Thyroid gland (tissue), 4 donors: ENCODE measurements around the gene SYNC. TPM values are rescaled to one million over a fixed set of nuclear protein-coding genes. Genes with fewer than 3 reads are reported as not detected.

Experiments
- DNase-seq, 2 donors: peaks; one replicate each; pipeline ENCODE4 v3.0.0-alpha.2; 2019
- H3K27ac ChIP-seq, 3 donors: fragments of 200-600 bp; sonication (generic); 1 replicate in 2 of 3; 2 replicates in 1 of 3; pipeline ENCODE4 v1.5.1; 2016 to 2019; ENCODE audit warnings: mild to moderate bottlenecking in 1 of 3, moderate library complexity in 1 of 3
- H3K27me3 ChIP-seq: fragments of 200-600 bp; sonication (generic); one replicate; pipeline ENCODE4 v1.5.1; 2019
- H3K36me3 ChIP-seq, 2 donors: fragments of 200-600 bp; sonication (generic); one replicate each; pipeline ENCODE4 v1.5.1; 2016 to 2019
- H3K4me1 ChIP-seq, 2 donors: fragments of 200-600 bp; sonication (generic); one replicate each; pipeline ENCODE4 v1.5.1; 2017 to 2019
- H3K4me3 ChIP-seq, 3 donors: fragments of 200-600 bp; sonication (generic); replicated peaks in 1 of 3; 1 replicate in 2 of 3; 2 replicates in 1 of 3; pipeline ENCODE4 v1.5.1; 2016; ENCODE audit warnings: mild to moderate bottlenecking in 1 of 3
- H3K9me3 ChIP-seq: fragments of 200-600 bp; sonication (generic); one replicate; pipeline ENCODE4 v1.5.1; 2017
- CTCF ChIP-seq, 6 experiments: fragments of 200-600 bp in 3 of 6; fragments of 450-650 bp in 3 of 6; sonication (generic) in 3 of 6; IDR thresholded peaks; one replicate each; pipeline ENCODE4 v1.5.1; 2016 to 2019; ENCODE audit warnings: antibody characterized with exemption in 6 of 6, mild to moderate bottlenecking in 2 of 6, inconsistent platforms in 1 of 6, moderate library complexity in 1 of 6
- POLR2A ChIP-seq, 2 donors: fragments of 450-650 bp; IDR thresholded peaks; one replicate each; pipeline ENCODE4 v1.6.1; 2017; ENCODE audit warnings: antibody characterized with exemption in 2 of 2, mild to moderate bottlenecking in 2 of 2, moderate library complexity in 1 of 2
- WGBS, 2 donors: methylation state at CpG; one replicate each; pipeline ENCODE4 v1.1.5; 2017; 5-methylcytosine and 5-hydroxymethylcytosine counted together
- intact Hi-C: fragments of 100-400 bp; cut with DNase I; formaldehyde crosslinking; loops from one replicate; pipeline ENCODE4 v1.15.1; 2023
- total RNA-seq, 4 donors: library from RNA; depleted of rRNA; stranded (reverse); fragments of >200 nt; gene quantifications; one replicate each; pipeline ENCODE4 v1.2.3, GENCODE V29; 2016

The SYNC gene
- total RNA-seq, 4 donors from 2014 or later: 7.3 to 13.7 (median 7.7) TPM

GRCh38 chr1:32693455-32694174 is 9.0 kb downstream of the SYNC start:
- peak overlapping the region in 1 of 3 donors; percentile 17 for H3K27ac ChIP-seq
- no peaks in the 10 kb centered on the region for H3K36me3 ChIP-seq
- H3K4me3 ChIP-seq: no peak overlapping the region
- peaks cover 0 to 20% of the 10 kb centered on the region in 2 donors for H3K4me1 ChIP-seq
- no peaks in the 10 kb centered on the region for H3K27me3 ChIP-seq
- intact Hi-C loops: no loop called here
- 92 to 93% methylated on average over 6 of the region's 6 CpGs for WGBS, 2 donors
- DNase-seq: no peak
- TF ChIP-seq CTCF (IDR thresholded peaks at IDR 0.05): no peak
- no peak for TF ChIP-seq POLR2A (IDR thresholded peaks at IDR 0.05)
- no peaks in the 10 kb centered on the region for H3K9me3 ChIP-seq

- no peak for DNase-seq
- Histone ChIP-seq H3K9me3 (no peaks in the 10 kb centered on the region), H3K4me3 (no peak overlapping the region), H3K4me1 (peaks cover 14 to 19% of the 10 kb centered on the region in 2 donors), H3K36me3 (peaks cover 9 to 12% of the 10 kb centered on the region in 2 donors), H3K27ac (no peak overlapping the region), H3K27me3 (no peaks in the 10 kb centered on the region)
- intact Hi-C loops: no loop called here
- TF ChIP-seq POLR2A (IDR thresholded peaks at IDR 0.05) (no peak), CTCF (IDR thresholded peaks at IDR 0.05) (no peak)
- 94 to 99% methylated on average over 2 of the region's 2 CpGs for WGBS, 2 donors
Observed at GRCh38 chr1:32686387-32686786, 16.2 kb downstream of the SYNC start.

GRCh38 chr1:32685498-32685897 is 17.1 kb downstream of the SYNC start:
- Histone ChIP-seq H3K27me3 (no peaks in the 10 kb centered on the region), H3K36me3 (peaks cover 12% of the 10 kb centered on the region in 2 donors), H3K4me3 (no peak overlapping the region), H3K4me1 (peaks cover 14 to 21% of the 10 kb centered on the region in 2 donors), H3K9me3 (no peaks in the 10 kb centered on the region), H3K27ac (no peak overlapping the region)
- intact Hi-C loops: no loop called here
- 65 to 75% methylated on average over 2 of the region's 2 CpGs for WGBS, 2 donors
- no peak for TF ChIP-seq POLR2A (IDR thresholded peaks at IDR 0.05)
- TF ChIP-seq CTCF (IDR thresholded peaks at IDR 0.05): no peak
- DNase-seq: no peak

- Histone ChIP-seq H3K36me3 (peaks cover 12 to 14% of the 10 kb centered on the region in 2 donors), H3K4me3 (no peak overlapping the region), H3K4me1 (peaks cover 14 to 23% of the 10 kb centered on the region in 2 donors), H3K27me3 (no peaks in the 10 kb centered on the region), H3K27ac (peak overlapping the region in 1 of 3 donors; percentile 6), H3K9me3 (no peaks in the 10 kb centered on the region)
- WGBS, 2 donors: 74 to 77% methylated on average over 2 of the region's 2 CpGs
- DNase-seq: no peak
- intact Hi-C loops: no loop called here
- no peak for TF ChIP-seq POLR2A (IDR thresholded peaks at IDR 0.05)
- TF ChIP-seq CTCF (IDR thresholded peaks at IDR 0.05): no peak
Observed at GRCh38 chr1:32684167-32684811, 18.3 kb downstream of the SYNC start.

GRCh38 chr1:32683397-32683796 is 19.2 kb downstream of the SYNC start:
- Histone ChIP-seq H3K36me3 (peaks cover 12 to 14% of the 10 kb centered on the region in 2 donors), H3K27ac (peak overlapping the region in 1 of 3 donors; percentile 6), H3K27me3 (no peaks in the 10 kb centered on the region), H3K4me1 (peaks cover 14 to 27% of the 10 kb centered on the region in 2 donors), H3K9me3 (no peaks in the 10 kb centered on the region), H3K4me3 (no peak overlapping the region)
- 62 to 70% methylated on average over 3 of the region's 3 CpGs for WGBS, 2 donors
- no peak for TF ChIP-seq POLR2A (IDR thresholded peaks at IDR 0.05)
- no peak for TF ChIP-seq CTCF (IDR thresholded peaks at IDR 0.05)
- no peak for DNase-seq
- intact Hi-C loops: no loop called here
